Measurements from ENCODE around the gene IL2RG.

IL2RG gene

DNA sequence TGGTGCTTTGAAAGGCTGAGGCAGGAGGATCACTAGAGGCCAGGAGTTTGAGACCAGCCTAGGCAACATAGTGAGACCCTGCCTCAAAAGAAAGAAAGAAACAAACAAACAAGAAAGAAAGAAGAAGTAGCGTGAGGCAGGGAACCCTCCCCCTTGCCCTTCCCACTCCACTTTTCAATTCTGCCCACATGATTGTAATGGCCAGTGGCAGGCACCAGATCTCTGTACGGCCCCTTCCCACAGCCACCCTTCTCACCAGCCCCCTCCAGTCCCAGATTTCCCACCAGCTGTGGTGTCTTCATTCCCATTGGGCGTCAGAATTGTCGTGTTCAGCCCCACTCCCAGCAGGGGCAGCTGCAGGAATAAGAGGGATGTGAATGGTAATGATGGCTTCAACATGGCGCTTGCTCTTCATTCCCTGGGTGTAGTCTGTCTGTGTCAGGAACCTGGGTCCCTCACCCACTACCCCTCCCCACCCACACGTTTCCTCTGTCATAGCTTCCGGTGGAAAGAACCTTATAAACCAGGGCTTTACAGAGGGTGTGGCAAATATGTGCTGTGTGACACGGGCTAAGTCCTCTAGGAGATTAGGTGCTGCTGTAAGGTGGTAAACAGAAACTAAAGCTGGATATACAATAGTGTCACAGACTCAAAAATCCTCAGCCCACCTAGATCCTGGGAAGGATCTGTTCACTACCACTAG is at the start of gene IL2RG:
TSS of gene IL2RG (minus strand) at position 437 of the 703 bp plus-strand sequence. CDS start at position 399, 38 bp downstream.
- peak; percentile 53 to 60 for DNase-seq (ENCODE audit: low read depth in 2 of 2)

DNA sequence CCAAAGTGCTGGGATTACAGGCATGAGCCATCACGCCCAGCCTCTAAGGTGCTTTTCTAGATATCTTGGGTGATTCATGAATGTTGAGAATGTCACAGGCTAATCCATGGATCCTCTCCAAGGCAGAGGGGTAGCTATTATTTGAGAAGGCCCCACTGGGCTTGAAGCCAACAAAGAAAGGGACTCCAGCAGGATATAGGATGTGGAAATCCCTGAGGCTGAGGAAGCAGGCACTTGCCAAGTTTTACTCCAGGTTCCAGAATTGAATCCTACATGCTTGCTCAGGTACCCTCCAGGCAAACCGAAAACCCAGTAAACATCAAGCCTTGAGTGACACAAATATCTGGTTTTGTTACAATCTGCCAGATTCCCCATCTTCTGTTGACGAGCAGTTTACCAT is 49.1 kb upstream of the IL2RG start:
- DNase-seq (ENCODE audit: low read depth in 2 of 2) = no peak

DNA sequence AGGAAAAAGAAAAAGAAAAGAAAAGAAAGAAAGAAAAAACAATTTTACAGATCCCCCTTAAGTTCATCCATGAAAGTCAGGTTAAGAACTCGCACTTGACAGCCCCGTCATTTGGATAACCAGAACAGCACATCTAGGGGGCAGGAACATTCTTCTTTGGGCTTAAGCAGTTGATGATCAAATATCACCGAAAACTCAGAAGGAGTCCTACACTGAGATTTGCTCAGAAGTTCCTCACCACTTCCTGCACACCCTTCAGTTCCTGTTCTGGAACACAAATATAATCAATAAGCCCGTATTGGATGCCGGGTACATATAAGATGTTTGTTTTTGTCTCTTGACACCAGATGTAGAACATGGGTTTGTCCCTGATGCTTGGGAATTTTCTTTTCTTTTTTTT is 48.0 kb upstream of the IL2RG start:
- no peak for DNase-seq (ENCODE audit: low read depth in 2 of 2)

DNA sequence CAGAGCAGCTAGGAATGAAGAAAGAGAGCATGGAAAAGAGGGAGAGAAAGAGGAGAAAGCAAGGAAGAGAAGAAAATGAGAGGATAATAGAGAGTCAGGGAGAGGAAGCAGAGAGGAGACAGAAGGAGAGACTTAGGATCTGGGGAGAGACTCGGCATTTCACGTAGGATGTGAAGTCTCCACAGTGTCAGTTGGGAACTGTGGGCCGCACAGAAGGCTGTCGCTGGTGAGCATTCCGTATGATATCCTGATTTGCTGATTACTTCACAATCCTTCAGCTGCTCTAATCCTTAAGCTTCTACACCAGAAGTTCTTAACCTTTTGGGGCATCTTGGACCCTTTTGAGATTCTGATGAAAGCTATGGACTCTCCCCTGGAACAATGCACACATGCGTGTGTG is 47.2 kb upstream of the IL2RG start:
- DNase-seq (ENCODE audit: low read depth in 2 of 2) = no peak

DNA sequence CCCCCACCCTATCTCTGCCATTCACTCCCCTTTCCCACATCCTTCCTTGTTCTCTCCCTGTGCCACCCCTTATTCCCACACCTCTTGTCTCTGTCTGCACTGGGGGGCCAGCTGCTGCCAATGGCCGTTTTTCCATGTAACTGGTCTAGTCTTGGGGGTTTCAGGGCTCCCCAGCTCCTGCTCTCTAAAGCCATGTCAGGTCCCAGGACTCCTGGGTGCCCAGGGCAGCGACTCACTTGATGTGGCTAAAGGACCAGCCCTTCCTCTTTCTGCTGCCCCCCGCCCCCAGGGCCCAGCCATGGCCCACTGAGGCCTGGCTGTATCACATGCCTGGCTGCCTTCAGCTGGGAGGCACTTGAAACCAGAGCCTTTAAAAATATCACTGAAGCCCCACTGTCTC is 43.3 kb upstream of the IL2RG start:
- no peak for DNase-seq (ENCODE audit: low read depth in 2 of 2)

DNA sequence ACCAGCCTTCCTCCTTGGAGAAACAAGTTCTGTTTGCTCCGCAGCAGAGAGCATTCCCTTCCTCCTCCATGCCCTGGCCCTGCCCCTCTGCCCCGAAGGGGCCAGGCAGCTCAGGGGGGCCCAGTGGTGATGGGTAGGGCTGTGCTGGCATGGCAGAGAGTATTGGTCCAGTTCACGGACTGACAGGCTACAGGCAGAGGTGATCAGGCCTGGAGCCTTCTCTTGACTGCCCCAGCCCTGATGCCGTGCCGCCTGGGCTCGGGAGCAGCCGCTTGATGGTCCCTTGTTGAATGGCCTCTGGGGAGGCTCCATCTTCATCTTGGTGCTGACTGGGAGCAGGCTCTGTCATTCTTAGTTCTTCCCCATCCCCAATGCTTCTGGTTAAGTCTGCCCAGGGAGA is 42.8 kb upstream of the IL2RG start:
- no peak for DNase-seq (ENCODE audit: low read depth in 2 of 2)

DNA sequence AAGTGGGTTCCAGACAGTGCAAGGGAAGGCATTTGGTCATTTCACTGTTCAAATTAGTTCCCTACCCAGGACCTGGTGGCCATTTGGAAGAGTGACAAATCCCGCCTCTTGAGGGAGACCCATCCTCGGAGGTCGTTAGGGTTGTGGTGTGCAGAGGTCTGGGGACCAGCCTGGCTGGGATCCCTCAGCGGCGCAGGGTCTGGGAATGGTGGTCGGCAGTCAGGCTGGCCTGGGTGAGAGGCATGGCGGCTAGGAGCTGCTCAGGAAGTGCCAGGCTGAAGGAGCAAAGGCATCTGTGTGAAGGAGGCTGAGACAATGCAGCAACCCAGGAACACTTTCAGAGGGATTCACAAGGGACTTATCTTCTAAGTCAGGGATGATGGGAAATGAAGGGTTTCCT is 40.0 kb upstream of the IL2RG start:
- DNase-seq (ENCODE audit: low read depth in 2 of 2) = no peak

DNA sequence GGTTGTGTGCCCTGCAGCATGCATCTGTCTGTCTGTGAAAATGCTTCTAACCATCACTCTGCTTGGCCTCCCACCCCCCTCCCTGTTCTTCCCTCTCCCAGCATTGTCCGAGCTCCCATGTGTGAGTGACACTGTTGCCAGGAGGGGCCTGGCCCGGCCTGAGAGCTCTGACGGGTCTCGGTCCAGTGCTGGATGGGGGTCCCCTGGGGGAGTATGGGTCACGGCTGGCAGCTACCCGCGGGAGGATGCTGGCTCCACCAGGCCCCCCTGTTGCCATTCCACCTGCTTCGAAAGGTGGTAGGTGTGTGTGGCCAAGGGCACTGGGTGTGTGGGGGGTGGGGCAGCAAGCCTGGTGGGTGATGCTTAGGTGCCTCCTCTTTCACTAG is 36.9 kb upstream of the IL2RG start:
- DNase-seq (ENCODE audit: low read depth in 2 of 2) = no peak

DNA sequence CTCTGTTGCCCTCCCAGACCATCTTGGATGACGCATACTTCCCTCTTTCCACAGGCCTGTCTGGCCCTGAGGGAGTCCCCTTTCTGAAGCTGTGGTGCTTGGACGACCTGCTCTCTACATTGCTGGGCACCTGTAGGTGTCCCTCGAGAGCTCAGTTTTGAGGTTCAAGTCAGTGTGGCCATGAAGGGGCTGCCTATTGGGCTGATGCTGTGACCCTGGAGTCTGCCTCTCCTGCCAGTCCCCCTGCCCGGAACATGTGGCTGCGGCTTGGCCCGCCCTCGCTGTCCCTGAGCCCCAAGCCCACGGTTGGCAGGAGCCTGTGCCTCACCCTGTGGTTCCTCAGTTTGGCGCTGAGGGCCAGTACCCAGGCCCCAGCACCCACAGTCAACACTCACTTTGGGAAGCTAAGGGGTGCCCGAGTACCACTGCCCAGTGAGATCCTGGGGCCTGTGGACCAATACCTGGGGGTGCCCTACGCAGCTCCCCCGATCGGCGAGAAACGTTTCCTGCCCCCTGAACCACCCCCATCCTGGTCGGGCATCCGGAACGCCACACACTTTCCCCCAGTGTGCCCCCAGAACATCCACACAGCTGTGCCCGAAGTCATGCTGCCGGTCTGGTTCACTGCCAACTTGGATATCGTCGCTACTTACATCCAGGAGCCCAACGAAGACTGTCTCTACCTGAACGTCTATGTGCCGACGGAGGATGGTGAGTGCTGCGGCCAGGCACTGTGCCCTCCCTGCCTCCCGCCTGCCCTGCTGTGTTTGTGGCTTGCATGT is 36.3 kb upstream of the IL2RG start:
- no peak for DNase-seq (ENCODE audit: low read depth in 2 of 2)

DNA sequence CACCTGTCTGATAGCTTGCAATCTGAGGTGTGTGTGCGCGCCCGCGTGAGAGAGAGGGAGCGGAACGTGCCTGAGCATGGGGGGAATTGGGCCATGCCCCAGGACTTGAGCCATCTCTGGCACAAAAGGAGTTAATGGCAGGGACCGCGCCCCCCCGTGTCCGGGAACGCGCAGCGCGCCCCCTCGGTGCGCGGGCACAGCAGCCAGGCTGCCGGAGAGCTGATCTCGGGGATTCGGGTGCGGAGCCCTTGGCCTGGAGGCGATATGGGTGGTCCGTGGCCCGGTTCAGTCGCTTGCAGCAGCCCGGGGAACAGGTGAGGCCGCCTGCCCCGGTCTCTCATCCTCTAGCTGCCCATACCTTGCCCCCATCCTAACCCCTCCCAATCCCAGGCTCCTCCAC is 33.3 kb upstream of the IL2RG start, which contains the start of gene NLGN3:
TSS of gene NLGN3 (plus strand) at position 191 of the 400 bp plus-strand sequence. CDS start 2,909 bp downstream, outside the sequence.
- no peak for DNase-seq (ENCODE audit: low read depth in 2 of 2)

DNA sequence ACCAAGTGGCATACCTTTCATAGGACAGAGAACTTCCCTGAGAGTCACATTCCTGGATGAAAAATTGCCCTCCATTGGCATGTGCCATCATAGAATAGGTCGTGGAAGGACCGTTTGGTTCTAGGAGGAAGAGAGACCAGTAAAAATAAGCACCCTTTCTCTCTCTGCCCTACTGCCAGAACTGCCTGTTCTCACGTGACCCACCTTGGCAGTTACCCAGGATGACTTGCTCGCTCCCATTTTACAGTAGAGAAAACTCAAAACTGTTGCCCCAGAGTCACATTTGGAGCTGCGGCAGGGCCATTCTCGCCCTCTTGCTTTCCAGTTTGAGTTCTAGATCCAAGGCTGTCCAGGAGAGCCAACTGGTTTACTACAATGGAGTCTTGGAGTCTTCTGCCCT is 32.1 kb upstream of the IL2RG start:
- DNase-seq (ENCODE audit: low read depth in 2 of 2) = no peak

DNA sequence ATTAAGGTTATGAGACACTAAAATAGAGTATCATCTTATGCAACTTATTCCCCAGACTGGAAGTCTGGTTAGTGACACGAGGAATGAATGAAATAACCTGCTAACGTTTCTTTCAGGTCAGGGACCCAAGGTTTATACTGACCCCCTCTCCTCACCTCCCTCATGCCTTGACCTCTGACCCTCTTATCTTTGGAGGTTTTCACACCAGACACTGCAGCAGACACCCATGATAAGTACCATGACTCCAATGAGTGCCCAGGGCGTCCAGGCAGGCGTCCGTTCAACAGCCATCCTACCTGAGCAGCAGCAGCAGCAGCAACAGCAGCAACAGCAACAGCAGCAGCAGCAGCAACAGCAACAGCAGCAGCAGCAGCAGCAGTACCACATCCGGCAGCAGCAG is 29.1 kb upstream of the IL2RG start:
- DNase-seq (ENCODE audit: low read depth in 2 of 2) = no peak

DNA sequence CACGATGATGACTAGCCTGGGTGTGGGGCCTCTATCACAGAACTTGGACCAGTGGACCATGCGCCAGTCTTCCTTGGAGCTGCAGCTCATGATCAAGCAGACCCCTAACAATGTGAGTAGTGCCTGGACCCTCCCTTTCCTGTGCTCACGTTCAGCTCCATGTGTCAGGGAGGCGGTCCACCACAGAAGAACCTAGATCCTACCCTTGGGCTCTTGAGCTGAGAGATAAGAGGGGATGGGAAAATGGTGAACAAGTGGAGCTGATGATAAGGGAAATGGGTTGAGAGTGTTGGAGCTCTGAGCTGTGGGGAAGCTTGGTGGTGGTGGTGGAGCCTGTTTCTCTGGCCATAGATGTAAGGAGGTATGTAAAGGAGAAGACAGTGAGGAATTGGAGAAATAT is 20.1 kb upstream of the IL2RG start:
- DNase-seq (ENCODE audit: low read depth in 2 of 2) = no peak

DNA sequence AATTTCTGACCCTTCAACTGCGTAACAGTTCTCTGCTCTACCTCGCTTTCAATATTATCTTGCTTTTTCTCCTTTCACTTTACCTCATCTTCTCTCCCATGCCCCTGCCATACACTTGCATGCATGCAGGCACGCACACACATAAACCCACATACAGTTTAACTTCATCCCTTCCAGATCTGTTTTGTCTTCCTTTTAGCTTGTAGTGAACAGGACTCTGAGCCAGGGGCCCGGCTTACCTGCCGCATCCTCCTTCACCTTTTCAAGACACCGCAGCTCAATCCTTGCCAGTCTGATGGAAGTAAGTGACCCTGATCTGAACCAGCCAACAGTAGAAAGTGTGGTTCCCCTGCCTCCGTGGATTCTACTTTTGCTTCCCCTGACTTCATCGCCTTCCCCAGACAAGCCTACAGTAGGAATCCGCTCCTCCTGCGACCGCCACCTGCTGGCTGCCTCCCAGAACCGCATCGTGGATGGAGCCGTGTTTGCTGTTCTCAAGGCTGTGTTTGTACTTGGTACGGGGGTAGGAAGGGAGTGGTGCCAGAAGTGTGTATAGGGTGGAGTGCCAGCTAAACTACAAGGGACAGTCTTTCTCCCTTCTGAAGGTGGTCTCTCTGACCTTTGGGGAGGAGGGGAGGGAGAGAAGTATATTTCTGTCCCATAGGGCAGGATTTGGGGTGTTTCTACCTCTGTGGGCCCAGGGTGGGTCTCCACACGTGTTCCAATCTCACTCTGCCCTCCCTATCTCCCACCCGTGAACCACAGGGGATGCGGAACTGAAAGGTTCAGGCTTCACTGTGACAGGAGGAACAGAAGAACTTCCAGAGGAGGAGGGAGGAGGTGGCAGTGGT is 17.8 kb upstream of the IL2RG start:
- peak; percentile 37 to 67 for DNase-seq (ENCODE audit: low read depth in 2 of 2)

DNA sequence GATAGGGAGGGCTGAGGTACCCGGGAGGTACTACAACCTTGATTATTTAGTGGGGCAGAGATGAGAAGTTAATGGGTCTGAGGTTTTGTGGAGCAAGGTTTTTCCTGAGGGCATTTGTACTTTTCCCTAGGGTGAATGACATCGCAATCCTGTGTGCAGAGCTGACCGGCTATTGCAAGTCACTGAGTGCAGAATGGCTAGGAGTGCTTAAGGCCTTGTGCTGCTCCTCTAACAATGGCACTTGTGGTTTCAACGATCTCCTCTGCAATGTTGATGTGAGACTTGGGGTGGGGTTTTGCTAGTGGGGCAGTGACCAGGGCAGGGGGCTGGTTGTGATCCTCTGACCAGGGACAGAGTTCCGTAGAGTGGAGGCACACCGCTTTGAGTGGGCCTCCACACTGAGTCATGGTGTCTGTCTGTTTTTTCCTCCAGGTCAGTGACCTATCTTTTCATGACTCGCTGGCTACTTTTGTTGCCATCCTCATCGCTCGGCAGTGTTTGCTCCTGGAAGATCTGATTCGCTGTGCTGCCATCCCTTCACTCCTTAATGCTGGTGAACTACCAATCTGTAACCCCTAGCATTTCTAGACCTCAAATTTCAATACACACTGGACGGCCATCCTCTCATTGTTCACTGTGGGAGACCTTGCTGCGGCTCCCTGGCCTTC is 16.9 kb upstream of the IL2RG start:
- no peak for DNase-seq (ENCODE audit: low read depth in 2 of 2)

DNA sequence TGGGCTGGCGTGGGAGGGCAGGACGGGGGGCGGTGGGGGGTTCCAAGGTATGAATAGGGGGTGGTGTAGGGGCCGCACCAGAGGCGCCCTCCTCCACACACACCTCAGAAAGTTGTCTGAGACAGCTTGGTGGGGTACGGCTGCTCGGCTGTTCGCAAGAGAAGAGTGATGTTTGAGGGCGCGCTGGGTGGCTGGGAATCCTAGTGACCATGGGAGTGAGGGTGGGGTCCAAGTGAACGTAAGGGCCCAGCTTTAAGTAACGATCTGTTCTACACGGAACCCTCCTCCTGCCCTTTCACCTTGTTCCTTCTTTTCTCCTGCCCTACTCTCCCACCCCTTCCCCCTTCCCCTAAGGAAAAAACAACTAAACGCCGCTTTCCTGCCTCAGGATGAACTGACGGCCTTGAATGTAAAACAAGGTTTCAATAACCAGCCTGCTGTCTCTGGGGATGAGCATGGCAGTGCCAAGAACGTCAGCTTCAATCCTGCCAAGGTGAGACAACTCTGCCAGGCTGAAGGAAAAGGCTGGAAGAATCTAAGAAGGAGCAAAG is 7.7 kb upstream of the IL2RG start:
- no peak for DNase-seq (ENCODE audit: low read depth in 2 of 2)

DNA sequence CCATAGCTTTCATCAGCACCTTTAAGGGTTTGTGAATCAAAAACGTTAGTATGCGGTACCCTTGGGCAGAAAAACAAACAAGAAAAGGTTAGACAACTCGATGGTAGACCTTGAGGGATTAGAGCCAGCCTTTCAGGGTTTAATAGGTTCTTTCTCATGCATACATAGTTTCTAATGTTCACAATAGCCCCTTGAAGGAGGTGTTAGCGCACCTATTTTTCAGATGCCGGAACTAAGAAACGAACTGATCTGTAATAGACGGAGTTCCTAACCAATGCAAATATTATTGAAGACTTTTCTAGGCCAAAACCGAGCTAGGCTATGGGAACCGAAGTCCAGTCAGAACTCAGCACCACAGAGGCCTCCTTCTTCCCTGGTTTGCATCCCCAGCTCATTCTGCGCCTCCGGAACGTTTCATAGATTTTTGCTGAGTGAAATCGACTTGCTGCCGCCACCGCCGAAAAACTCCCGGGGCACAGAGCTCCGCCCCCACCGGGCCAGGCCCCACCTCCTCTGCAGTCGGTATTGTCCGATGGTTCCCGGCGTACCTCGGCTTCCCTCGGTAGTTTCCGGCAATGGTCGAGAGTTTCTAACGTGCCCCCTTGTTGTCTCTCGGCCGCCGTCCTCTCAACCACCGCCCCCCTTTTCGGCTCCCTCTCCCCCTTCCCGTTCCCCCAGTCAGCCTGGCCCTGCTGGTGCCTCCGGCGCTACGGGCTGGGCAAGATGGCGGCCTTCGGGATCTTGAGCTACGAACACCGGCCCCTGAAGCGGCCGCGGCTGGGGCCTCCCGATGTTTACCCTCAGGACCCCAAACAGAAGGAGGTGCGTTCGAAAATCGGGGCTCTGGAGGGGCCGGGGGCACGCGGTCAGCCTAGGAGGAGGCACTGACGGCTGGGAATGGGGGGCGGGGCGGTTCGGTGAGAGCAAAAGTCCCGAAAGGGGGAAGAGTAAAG is 6.9 kb upstream of the IL2RG start, which contains the start of gene MED12:
TSS of gene MED12 (plus strand) at position 565 of the 953 bp plus-strand sequence. CDS start at position 724, 159 bp downstream.
- peak; percentile 66 to 79 for DNase-seq (ENCODE audit: low read depth in 2 of 2)

DNA sequence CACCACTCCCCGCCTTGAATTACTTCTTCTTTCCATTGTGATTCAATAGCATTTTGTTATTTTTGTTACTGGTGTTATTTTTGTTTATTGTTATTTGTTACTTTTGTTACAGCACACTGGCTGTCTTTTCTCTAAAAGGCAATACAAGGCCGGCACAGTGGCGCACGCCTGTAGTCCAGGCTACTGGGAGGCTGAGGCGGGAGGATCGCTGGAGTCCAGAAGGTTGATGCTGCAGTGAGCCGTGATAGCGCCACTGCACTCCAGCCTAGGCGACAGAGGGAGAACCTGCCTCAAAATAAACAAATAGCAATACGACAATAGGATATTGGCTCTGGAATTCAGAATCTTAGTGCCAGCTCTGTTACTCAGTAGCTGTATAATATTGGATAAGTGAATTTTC is 6.0 kb upstream of the IL2RG start:
- DNase-seq (ENCODE audit: low read depth in 2 of 2) = no peak

DNA sequence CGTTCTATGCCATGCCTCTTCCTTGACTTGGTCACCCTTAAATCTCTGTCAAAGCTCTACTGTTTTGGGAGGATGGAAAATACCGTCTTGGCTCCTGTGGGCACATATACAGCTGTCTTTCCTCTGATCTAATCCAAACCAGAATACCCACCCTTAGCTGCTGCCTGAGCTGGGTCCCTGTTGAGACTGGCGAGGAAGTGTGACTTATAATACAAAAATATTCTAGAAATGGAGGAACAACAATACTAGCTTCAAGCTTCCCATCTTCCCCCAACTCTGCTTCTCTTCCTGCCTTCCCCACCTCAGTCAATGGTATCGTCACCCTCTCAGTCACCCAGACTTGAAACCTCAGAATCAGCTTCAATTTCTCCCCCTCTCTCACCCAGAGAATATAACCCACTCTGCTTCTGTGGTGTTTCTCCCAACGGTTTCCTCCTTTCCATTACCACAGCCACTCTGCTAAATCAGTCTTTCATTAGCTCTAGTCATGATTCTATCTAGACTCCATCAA is 599 bp upstream of the IL2RG start:
- DNase-seq (ENCODE audit: low read depth in 2 of 2) = no peak

DNA sequence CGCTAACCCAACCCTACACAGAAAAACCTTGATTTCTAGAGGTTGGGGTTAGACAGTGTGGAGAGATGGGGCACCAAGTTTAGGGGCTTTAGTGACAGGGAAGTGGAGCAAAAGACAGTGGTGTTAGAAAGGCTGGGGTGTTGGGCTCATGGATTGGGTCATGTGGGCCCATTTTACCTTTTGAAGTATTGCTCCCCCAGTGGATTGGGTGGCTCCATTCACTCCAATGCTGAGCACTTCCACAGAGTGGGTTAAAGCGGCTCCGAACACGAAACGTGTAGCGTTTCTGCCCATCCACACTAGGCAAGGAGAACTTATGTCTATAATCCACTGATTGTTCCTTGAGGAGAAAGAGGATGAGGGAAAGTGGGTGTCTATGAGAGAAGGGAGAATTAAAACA is 2.3 kb downstream of the IL2RG start:
- no peak for DNase-seq (ENCODE audit: low read depth in 2 of 2)
